NB4 (cell line): ENCODE results near the gene CTDSPL.

Experiments used
- CTCF ChIP-seq: IDR thresholded peaks from one replicate; pipeline ENCODE4 v1.5.1; 2012; ENCODE audit warnings: low read depth, low read length
- POLR2A ChIP-seq: IDR thresholded peaks from 2 replicates; pipeline ENCODE4 v1.6.1; 2011; ENCODE audit warnings: mild to moderate bottlenecking; ENCODE audit not compliant: insufficient read length; ENCODE audit errors: extremely low read depth

- TF ChIP-seq CTCF (no peak), POLR2A (no peak)
Observed at GRCh38 chr3:37993067-37993455, 131.4 kb downstream of the CTDSPL start.
